22Rv1 (cell line): Measurements from ENCODE around the gene MRLN.

Source experiments
- ZFX ChIP-seq: fragments of 450-650 bp; IDR thresholded peaks from 2 replicates; pipeline ENCODE4 v1.6.1; 2017; ENCODE audit warnings: antibody characterized with exemption, borderline replicate concordance
- TF ChIP-seq, protein P1 (sequence below): fragments of 450-650 bp; IDR thresholded peaks from 2 replicates; pipeline ENCODE4 v1.5.1; 2017; ENCODE audit warnings: mild to moderate bottlenecking

DNA sequence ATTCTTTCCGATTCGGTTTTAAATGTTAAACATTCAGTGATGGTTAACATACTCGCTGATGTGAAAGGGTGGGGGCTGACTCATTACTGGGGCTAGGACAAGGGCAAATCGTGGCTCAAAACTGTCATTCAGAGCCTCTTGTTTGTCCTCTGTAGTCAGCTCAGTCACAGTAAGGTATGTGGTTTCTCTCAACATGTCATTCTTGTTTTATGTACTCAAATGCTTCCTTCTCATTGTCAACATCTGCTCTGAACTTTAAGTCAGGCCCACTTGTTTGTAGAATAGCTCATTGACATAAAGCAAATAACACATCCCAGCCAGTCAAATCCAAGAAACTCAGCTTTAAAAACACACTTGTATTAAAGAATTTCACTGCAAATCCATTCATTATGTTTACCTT is 50.9 kb downstream of the MRLN start:
- TF ChIP-seq, protein P1, sequence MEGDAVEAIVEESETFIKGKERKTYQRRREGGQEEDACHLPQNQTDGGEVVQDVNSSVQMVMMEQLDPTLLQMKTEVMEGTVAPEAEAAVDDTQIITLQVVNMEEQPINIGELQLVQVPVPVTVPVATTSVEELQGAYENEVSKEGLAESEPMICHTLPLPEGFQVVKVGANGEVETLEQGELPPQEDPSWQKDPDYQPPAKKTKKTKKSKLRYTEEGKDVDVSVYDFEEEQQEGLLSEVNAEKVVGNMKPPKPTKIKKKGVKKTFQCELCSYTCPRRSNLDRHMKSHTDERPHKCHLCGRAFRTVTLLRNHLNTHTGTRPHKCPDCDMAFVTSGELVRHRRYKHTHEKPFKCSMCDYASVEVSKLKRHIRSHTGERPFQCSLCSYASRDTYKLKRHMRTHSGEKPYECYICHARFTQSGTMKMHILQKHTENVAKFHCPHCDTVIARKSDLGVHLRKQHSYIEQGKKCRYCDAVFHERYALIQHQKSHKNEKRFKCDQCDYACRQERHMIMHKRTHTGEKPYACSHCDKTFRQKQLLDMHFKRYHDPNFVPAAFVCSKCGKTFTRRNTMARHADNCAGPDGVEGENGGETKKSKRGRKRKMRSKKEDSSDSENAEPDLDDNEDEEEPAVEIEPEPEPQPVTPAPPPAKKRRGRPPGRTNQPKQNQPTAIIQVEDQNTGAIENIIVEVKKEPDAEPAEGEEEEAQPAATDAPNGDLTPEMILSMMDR = no peak
- no peak for TF ChIP-seq ZFX
